Testis (tissue), 3 donors: ENCODE measurements around the gene CCDC192. TPM values are rescaled to one million over a fixed set of nuclear protein-coding genes. Genes with fewer than 3 reads are reported as not detected.

Experiments used
- DNase-seq: peaks from one replicate; pipeline ENCODE4 v3.0.0-alpha.2; 2019
- H3K27ac ChIP-seq, 2 donors: fragments of 200-600 bp; sonication (generic); one replicate each; pipeline ENCODE4 v1.5.1; 2019
- H3K27me3 ChIP-seq: fragments of 200-600 bp; sonication (generic); one replicate; pipeline ENCODE4 v1.5.1; 2019
- H3K36me3 ChIP-seq: fragments of 200-600 bp; sonication (generic); one replicate; pipeline ENCODE4 v1.5.1; 2017; ENCODE audit warnings: low read depth; ENCODE audit errors: missing control alignments
- H3K4me1 ChIP-seq: fragments of 200-600 bp; sonication (generic); one replicate; pipeline ENCODE4 v1.5.1; 2019
- H3K4me3 ChIP-seq, 2 donors: fragments of 200-600 bp; sonication (generic); one replicate each; pipeline ENCODE4 v1.5.1; 2017 to 2019
- H3K9me3 ChIP-seq: fragments of 200-600 bp; sonication (generic); one replicate; pipeline ENCODE4 v1.5.1; 2017
- POLR2A ChIP-seq: fragments of 450-650 bp; IDR thresholded peaks from one replicate; pipeline ENCODE4 v1.6.1; 2017; ENCODE audit warnings: antibody characterized with exemption, mild to moderate bottlenecking, moderate library complexity
- WGBS, 2 donors: methylation state at CpG; one replicate each; pipeline ENCODE4 v1.1.5; 2018; 5-methylcytosine and 5-hydroxymethylcytosine counted together
- intact Hi-C: fragments of 100-400 bp; cut with DNase I; formaldehyde crosslinking; loops from one replicate; pipeline ENCODE4 v1.15.1; 2023; ENCODE audit warnings: low total_unique reads
- polyA plus RNA-seq: library from polyadenylated mRNA; stranded (reverse); fragments of 350-450 nt; fragmentation: Illumina TruSeq; extraction: RNeasy Lipid Tissue Mini Kit (QIAGEN cat#74804); gene quantifications from one replicate; pipeline ENCODE4 v1.2.3, GENCODE V29; 2014; ENCODE audit warnings: low read depth, low replicate concordance; ENCODE audit not compliant: insufficient read depth
- total RNA-seq, 2 donors: library from RNA; depleted of rRNA; stranded (reverse); fragments of >200 nt; gene quantifications; one replicate each; pipeline ENCODE4 v1.2.3, GENCODE V29; 2016
- TF ChIP-seq, protein P1 (sequence below), 3 experiments: fragments of 450-650 bp in 2 of 3; fragments of 200-600 bp in 1 of 3; sonication (generic) in 1 of 3; IDR thresholded peaks; one replicate each; pipeline ENCODE4 v1.5.1; 2016 to 2019; ENCODE audit warnings: antibody characterized with exemption in 3 of 3, mild to moderate bottlenecking in 2 of 3, moderate library complexity in 1 of 3

CCDC192 gene
- total and polyA plus RNA-seq, 3 donors from 2014 or later = 7.8 to 22.6 (median 12.9) TPM

DNA sequence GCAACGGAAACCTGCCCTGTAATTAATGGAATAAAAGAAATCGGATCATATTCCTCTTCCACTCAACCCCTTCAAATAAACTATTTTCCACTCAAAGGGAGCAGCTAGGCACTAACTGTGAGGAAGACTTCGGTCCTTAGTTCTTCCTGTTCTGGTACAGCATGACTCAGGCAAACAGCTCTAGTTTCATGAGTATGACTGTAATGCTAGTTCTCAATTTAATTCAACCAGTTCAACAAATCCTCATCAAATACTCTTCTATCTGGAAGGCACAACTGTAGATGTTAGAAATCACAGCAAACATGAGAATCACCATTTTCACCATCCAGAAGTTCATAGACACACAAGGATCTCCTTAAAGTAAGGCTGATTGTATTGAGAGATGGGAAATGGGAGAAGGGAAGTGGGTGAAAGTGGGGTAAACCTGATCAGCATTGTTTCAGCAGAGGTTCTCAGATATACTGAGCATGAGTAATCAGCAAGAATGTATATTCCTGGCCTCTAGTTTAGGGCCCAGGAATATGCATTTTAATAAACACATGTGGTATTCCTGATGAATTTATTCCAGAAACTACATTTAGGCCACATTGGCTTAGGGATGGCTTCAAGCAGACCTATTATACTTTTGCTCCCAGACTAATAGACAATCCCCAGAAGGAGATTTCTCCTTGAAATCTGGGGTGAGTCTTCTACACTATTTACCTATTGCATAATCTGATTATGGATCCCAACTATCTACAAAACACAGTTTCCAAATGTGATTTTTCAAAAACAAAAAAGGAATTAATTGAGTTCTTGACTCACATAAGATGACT is 239.3 kb downstream of the CCDC192 start:
- no peak overlapping the region for H3K4me3 ChIP-seq
- intact Hi-C loops = no loop called here
- TF ChIP-seq, protein P1, sequence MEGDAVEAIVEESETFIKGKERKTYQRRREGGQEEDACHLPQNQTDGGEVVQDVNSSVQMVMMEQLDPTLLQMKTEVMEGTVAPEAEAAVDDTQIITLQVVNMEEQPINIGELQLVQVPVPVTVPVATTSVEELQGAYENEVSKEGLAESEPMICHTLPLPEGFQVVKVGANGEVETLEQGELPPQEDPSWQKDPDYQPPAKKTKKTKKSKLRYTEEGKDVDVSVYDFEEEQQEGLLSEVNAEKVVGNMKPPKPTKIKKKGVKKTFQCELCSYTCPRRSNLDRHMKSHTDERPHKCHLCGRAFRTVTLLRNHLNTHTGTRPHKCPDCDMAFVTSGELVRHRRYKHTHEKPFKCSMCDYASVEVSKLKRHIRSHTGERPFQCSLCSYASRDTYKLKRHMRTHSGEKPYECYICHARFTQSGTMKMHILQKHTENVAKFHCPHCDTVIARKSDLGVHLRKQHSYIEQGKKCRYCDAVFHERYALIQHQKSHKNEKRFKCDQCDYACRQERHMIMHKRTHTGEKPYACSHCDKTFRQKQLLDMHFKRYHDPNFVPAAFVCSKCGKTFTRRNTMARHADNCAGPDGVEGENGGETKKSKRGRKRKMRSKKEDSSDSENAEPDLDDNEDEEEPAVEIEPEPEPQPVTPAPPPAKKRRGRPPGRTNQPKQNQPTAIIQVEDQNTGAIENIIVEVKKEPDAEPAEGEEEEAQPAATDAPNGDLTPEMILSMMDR (IDR thresholded peaks at IDR 0.05) = no peak
- TF ChIP-seq POLR2A = no peak
- DNase-seq = no peak
- no peak overlapping the region for H3K27ac ChIP-seq
- H3K9me3 ChIP-seq = no peaks in the 10 kb centered on the region
- WGBS, 2 donors = 55 to 64% methylated on average over 3 of the region's 3 CpGs
- no peaks in the 10 kb centered on the region for H3K27me3 ChIP-seq
- no peaks in the 10 kb centered on the region for H3K4me1 ChIP-seq
- H3K36me3 ChIP-seq = no peaks in the 10 kb centered on the region

DNA sequence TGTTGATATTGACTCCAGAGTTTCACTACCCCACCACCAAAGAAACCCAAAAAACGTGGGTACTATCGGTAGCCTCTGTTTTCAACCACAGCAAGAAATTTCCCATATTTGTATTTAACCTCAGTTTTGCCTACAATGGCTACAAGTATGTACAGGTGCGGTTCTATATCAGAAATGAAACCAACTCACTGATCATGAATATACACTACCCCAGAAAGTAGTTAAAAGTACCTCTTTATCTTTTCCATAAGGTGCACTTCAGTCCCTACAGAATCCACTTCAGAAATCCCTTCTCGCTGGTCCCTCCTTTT is 239.8 kb downstream of the CCDC192 start:
- Histone ChIP-seq H3K4me3 (no peak overlapping the region), H3K27ac (no peak overlapping the region), H3K9me3 (no peaks in the 10 kb centered on the region), H3K27me3 (no peaks in the 10 kb centered on the region), H3K4me1 (no peaks in the 10 kb centered on the region), H3K36me3 (no peaks in the 10 kb centered on the region)
- intact Hi-C loops = no loop called here
- 94 to 96% methylated on average over 4 of the region's 4 CpGs for WGBS, 2 donors
- DNase-seq = no peak
- no peak for TF ChIP-seq POLR2A
- TF ChIP-seq, protein P1 (IDR thresholded peaks at IDR 0.05) = no peak

DNA sequence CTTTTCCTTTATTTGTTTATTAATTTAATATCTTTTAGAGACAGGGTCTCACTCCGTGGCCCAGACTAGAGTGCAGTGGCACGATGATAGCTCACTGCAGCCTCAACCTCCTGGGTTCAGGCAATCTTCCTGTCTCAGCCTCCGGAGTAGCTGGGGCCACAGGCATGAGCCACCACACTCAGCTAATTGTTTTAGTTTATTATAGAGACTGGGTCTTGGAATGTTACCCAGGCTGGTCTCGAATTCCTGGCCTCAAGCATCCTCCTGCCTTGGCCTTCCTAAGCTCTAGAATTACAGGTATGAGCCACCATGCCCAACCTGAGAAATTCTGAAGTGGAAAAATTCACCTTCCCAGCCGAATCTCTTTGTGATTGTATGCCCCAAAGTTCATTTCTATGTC is 240.9 kb downstream of the CCDC192 start:
- Histone ChIP-seq H3K4me1 (no peaks in the 10 kb centered on the region), H3K9me3 (no peaks in the 10 kb centered on the region), H3K27ac (no peak overlapping the region), H3K27me3 (no peaks in the 10 kb centered on the region), H3K4me3 (no peak overlapping the region), H3K36me3 (no peaks in the 10 kb centered on the region)
- TF ChIP-seq POLR2A = no peak
- intact Hi-C loops = no loop called here
- WGBS, 2 donors = 80 to 91% methylated on average over 5 of the region's 5 CpGs
- no peak for DNase-seq

DNA sequence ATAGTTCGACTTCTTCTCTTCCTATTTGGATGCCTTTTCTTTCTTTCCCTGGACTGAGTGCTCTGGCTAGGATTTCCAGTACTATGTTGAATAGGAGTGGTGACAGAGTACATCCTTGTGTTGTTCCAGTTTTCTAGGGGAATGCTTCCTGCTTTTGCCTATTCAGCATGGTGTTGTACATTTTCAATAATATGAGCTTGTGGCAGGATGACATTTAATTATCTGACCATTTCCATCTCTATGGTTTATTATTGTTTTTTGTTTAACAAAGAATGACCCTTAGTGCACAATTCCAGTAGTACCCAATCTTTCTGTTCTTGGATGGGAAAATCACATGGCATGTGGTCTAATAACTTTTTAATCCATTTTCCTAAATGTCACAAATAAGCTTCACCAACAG is 244.8 kb downstream of the CCDC192 start:
- H3K4me3 ChIP-seq = no peak overlapping the region
- no peak overlapping the region for H3K27ac ChIP-seq
- H3K9me3 ChIP-seq = no peaks in the 10 kb centered on the region
- DNase-seq = no peak
- H3K4me1 ChIP-seq = no peaks in the 10 kb centered on the region
- no peaks in the 10 kb centered on the region for H3K27me3 ChIP-seq
- WGBS, 2 donors = 90 to 94% methylated on average over 1 of the region's 1 CpG
- TF ChIP-seq POLR2A = no peak
- TF ChIP-seq, protein P1 (IDR thresholded peaks at IDR 0.05) = no peak
- intact Hi-C loops = no loop called here
- no peaks in the 10 kb centered on the region for H3K36me3 ChIP-seq

DNA sequence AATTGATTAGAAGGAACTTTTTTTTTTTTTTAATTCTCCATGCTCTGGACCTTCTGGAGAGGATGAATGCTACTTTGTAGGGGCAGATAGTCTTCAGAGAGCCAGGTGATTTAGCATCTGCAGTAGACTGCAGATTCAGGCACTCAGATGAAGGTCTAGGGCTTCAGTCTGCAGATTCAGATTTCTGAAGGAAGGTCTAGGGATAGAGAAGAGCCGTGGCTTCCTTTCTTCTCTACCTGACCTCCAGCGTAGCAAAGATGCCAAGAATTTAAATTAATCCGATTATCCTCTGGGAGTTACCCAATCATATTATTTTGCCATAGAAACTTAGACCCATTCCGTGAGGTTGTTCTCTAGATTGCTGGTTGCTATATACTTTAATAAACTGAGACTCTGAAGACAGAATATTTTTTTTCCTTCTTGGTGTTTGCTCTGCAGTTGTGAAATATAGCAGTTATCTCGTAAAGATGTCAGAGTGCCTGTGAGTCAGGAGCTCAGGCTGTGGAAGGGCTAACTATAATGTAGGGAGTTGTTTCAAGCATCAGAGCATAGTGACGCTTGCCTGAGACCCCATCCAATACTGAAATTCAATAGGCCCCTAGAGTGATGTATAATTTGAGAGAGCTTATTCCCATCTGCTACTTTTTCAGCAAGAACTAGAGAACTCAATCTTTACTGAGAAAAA is 247.7 kb downstream of the CCDC192 start:
- H3K4me3 ChIP-seq = no peak overlapping the region
- H3K9me3 ChIP-seq = no peaks in the 10 kb centered on the region
- WGBS, 2 donors = 88 to 92% methylated on average over 6 of the region's 6 CpGs
- no peak for DNase-seq
- no peaks in the 10 kb centered on the region for H3K27me3 ChIP-seq
- no peaks in the 10 kb centered on the region for H3K4me1 ChIP-seq
- no peak overlapping the region for H3K27ac ChIP-seq
- H3K36me3 ChIP-seq = no peaks in the 10 kb centered on the region
- TF ChIP-seq, protein P1 (IDR thresholded peaks at IDR 0.05) = no peak
- no peak for TF ChIP-seq POLR2A
- intact Hi-C loops = no loop called here
